K562 (cell line): ENCODE measurements around the gene TMEM174. TPM values are rescaled to one million over a fixed set of nuclear protein-coding genes. Genes with fewer than 3 reads are reported as not detected.

ENCODE experiments used
- ATAC-seq: fragments of 200-7000 bp; cut with Tn5 transposase; 3 replicates; pipeline ENCODE4 v1.9.1; 2020; ENCODE audit warnings: moderate library complexity
- BruUV-seq: library from RNA; stranded (reverse); fragments of 400-500 nt; replicated peaks from 2 replicates; lab custom pipeline; 2021; lab: Mats Ljungman, UMichigan
- CTCF ChIA-PET: fragments of 300-600 bp; formaldehyde crosslinking; extraction: SDS; loops from one replicate; lab custom pipeline; 2021; ENCODE audit warnings: low intra/inter-chr PET ratio; lab: Yijun Ruan, JAX
- POLR2A ChIA-PET: fragments of 300-600, 350-650 bp; sonication (Branson Sonifier 250); formaldehyde crosslinking; extraction: SDS; loops from one replicate; lab custom pipeline; 2021; ENCODE audit warnings: antibody characterized with exemption, inconsistent platforms; lab: Yijun Ruan, JAX
- DNase-seq, 4 experiments: peaks; one replicate each; pipeline versions ENCODE4 v3.0.0 to v3.0.0-alpha.2; 2011 to 2018; ENCODE audit warnings: low spot score in 3 of 4, mixed read lengths in 3 of 4; ENCODE audit errors: extremely low read depth in 1 of 4
- FAIRE-seq: peaks from 2 replicates; lab custom pipeline; 2011; peaks lifted over from hg19 to GRCh38; lab: Jason Lieb, UNC
- H2AFZ ChIP-seq: 2 replicates; pipeline ENCODE4 v1.6.0; 2011; ENCODE audit warnings: low read depth, low read length, control low read depth, inconsistent platforms
- H3K27ac ChIP-seq: fragments of 200-600 bp; 3 replicates; pipeline ENCODE4 v1.8.0; 2011; ENCODE audit warnings: low read depth, mild to moderate bottlenecking, control low read depth, inconsistent platforms, low read length, moderate library complexity, mixed read lengths; ENCODE audit errors: extremely low read depth
- H3K27me3 ChIP-seq, 2 experiments: fragments of 300-600 bp in 1 of 2; 2 replicates in 1 of 2; 3 replicates in 1 of 2; pipeline versions ENCODE4 v1.6.0 to v1.8.0; 2011; ENCODE audit warnings: inconsistent platforms in 2 of 2, low read length in 2 of 2, mild to moderate bottlenecking in 1 of 2, mixed read lengths in 1 of 2, moderate library complexity in 1 of 2; ENCODE audit not compliant: control insufficient read depth in 2 of 2, insufficient read depth in 2 of 2
- H3K36me3 ChIP-seq: fragments of 300-600 bp; 3 replicates; pipeline ENCODE4 v1.8.0; 2011; ENCODE audit warnings: mild to moderate bottlenecking, low read length, inconsistent platforms; ENCODE audit not compliant: control insufficient read depth, insufficient read depth
- H3K4me1 ChIP-seq, 2 experiments: fragments of 200-600 bp in 1 of 2; replicated peaks in 1 of 2; 2 replicates in 1 of 2; 3 replicates in 1 of 2; pipeline versions ENCODE4 v1.5.1 to v1.8.0; 2011; ENCODE audit warnings: inconsistent platforms in 2 of 2, low read length in 2 of 2, mild to moderate bottlenecking in 1 of 2, mixed read lengths in 1 of 2, moderate library complexity in 1 of 2; ENCODE audit not compliant: control insufficient read depth in 2 of 2, insufficient read depth in 2 of 2
- H3K4me2 ChIP-seq: 2 replicates; pipeline ENCODE4 v1.6.1; 2011; ENCODE audit warnings: low read length, control low read depth, inconsistent platforms, mixed read lengths; ENCODE audit not compliant: insufficient read depth
- H3K4me3 ChIP-seq: fragments of 200-600 bp; sonication (generic), shearing (Covaris generic); 2 replicates; pipeline ENCODE4 v1.5.1; 2016; ENCODE audit warnings: control low read depth, inconsistent platforms
- H3K79me2 ChIP-seq: fragments of 200-600 bp; 3 replicates; pipeline ENCODE4 v1.8.0; 2011; ENCODE audit warnings: low read length, inconsistent platforms; ENCODE audit not compliant: control insufficient read depth, insufficient read depth
- H3K9ac ChIP-seq, 2 experiments: 2 replicates each; pipeline versions ENCODE4 v1.6.0 to v1.6.1; 2011; ENCODE audit warnings: low read depth in 2 of 2, low read length in 2 of 2, control low read depth in 1 of 2, inconsistent platforms in 1 of 2, mild to moderate bottlenecking in 1 of 2, mixed read lengths in 1 of 2; ENCODE audit not compliant: insufficient read depth in 1 of 2
- H3K9me1 ChIP-seq: one replicate; pipeline ENCODE4 v1.6.0; 2011; ENCODE audit warnings: inconsistent platforms, mild to moderate bottlenecking, low read length, moderate library complexity; ENCODE audit not compliant: control insufficient read depth, insufficient read depth
- H3K9me3 ChIP-seq: replicated peaks from 2 replicates; pipeline ENCODE4 v1.5.1; 2011; ENCODE audit warnings: low read depth, low read length, inconsistent platforms; ENCODE audit not compliant: control insufficient read depth, insufficient read depth
- H4K20me1 ChIP-seq: replicated peaks from 2 replicates; pipeline ENCODE4 v1.6.1; 2011; ENCODE audit warnings: low read length, inconsistent platforms, mixed read lengths; ENCODE audit not compliant: control insufficient read depth, insufficient read depth
- CEBPG ChIP-seq, 3 experiments: fragments of 200-800 bp in 1 of 3; sonication (Bioruptor generic) in 1 of 3; sonication (generic) in 1 of 3; formaldehyde crosslinking in 1 of 3; IDR thresholded peaks in 2 of 3; conservative IDR thresholded peaks in 1 of 3; 2 replicates each; pipeline versions ENCODE4 v1.6.1 to v1.8.0; 2016 to 2022; ENCODE audit warnings: missing compliant biosample characterization in 2 of 3, missing genetic modification characterization in 2 of 3, mild to moderate bottlenecking in 1 of 3, missing genetic modification reagents in 1 of 3
- ELF4 ChIP-seq: fragments of 450-650 bp; formaldehyde crosslinking; IDR thresholded peaks from 2 replicates; pipeline ENCODE4 v1.4.0; 2022; ENCODE audit warnings: missing genetic modification characterization
- NFE2L1 ChIP-seq: fragments of 450-650 bp; IDR thresholded peaks from 2 replicates; pipeline ENCODE4 v1.6.1; 2016; ENCODE audit warnings: missing genetic modification characterization, low read depth, mild to moderate bottlenecking, missing compliant biosample characterization, moderate library complexity, borderline replicate concordance
- SIRT6 ChIP-seq: IDR thresholded peaks from one replicate; pipeline ENCODE4 v1.6.1; 2012; ENCODE audit warnings: low read depth, mild to moderate bottlenecking, control low read depth, inconsistent platforms, low read length, moderate library complexity
- ZFP1 ChIP-seq: fragments of 450-650 bp; formaldehyde crosslinking; IDR thresholded peaks from 2 replicates; pipeline ENCODE4 v1.4.0; 2020; ENCODE audit warnings: mild to moderate bottlenecking, mixed read lengths
- ZNF175 ChIP-seq: fragments of 200-800 bp; sonication (Bioruptor generic); IDR thresholded peaks from 2 replicates; pipeline ENCODE4 v1.6.1; 2016; ENCODE audit warnings: low read depth, mild to moderate bottlenecking, missing genetic modification characterization, missing compliant biosample characterization
- ZNF347 ChIP-seq: fragments of 450-650 bp; formaldehyde crosslinking; IDR thresholded peaks from 2 replicates; pipeline ENCODE4 v1.4.0; 2020; ENCODE audit warnings: low read depth, mild to moderate bottlenecking, moderate library complexity
- WGBS: fragments of 100-300 bp; shearing (Covaris generic); methylation state at CpG from one replicate; pipeline ENCODE4 v1.1.6; 2016; ENCODE audit warnings: low coverage, mixed read lengths; ENCODE audit not compliant: insufficient coverage; ENCODE audit errors: missing lambda C conversion rate; 5-methylcytosine and 5-hydroxymethylcytosine counted together
- in situ Hi-C: fragments of 300-500 bp; cut with MboI; formaldehyde crosslinking; loops from 4 replicates; pipeline ENCODE4 v1.15.0; 2018; ENCODE audit warnings: inconsistent platforms, mixed read lengths
- intact Hi-C: fragments of 100-400 bp; cut with micrococcal nuclease; formaldehyde crosslinking; loops from 2 replicates; pipeline ENCODE4 v1.14.2; 2022
- polyA plus RNA-seq, 8 experiments: library from polyadenylated mRNA; depleted of rRNA in 4 of 8; stranded (reverse) in 5 of 8; unstranded in 3 of 8; fragments of >200 nt; fragmentation: Nextera tagmentation in 2 of 8; fragmentation: Illumina TruSeq in 1 of 8; extraction: Ambion mirVana in 2 of 8; extraction: Trizol in 1 of 8; gene quantifications; 2 replicates each; pipeline versions ENCODE4 v1.2.1 to v1.2.3, GENCODE V29; 2011 to 2014; ENCODE audit warnings: inconsistent platforms in 1 of 8, missing spikeins in 1 of 8
- total RNA-seq, 7 experiments: library from RNA; depleted of rRNA in 6 of 7; stranded (reverse); fragments of >200 nt in 6 of 7; fragmentation: Illumina TruSeq in 2 of 7; extraction: Trizol in 2 of 7; gene quantifications; 2 replicates each; pipeline versions ENCODE4 v1.2.1 to v1.2.3, GENCODE V29; 2011 to 2021; ENCODE audit warnings: low replicate concordance in 1 of 7
- TF ChIP-seq, protein P1 (sequence below): sonication (generic); formaldehyde crosslinking; IDR thresholded peaks from 2 replicates; pipeline ENCODE4 v1.8.0; 2023; ENCODE audit warnings: mild to moderate bottlenecking, missing genetic modification reagents
- TF ChIP-seq, protein P2 (sequence below): fragments of 250-450 bp; sonication (Bioruptor Pico); IDR thresholded peaks from 2 replicates; pipeline ENCODE4 v1.8.0; 2022; ENCODE audit warnings: moderate library complexity, mild to moderate bottlenecking, inconsistent platforms

The TMEM174 gene
- total and polyA plus RNA-seq, 9 of the 15 experiments (the other 6 are each of a cell fraction or from before 2014, with no cell fraction given) = not detected

- H3K27ac ChIP-seq = no peak overlapping the region
- in situ Hi-C loops = no loop called here
- no peak for TF ChIP-seq NFE2L1 (tag)
Observed at GRCh38 chr5:73132759-73133158, 40.2 kb upstream of the TMEM174 start.

DNA sequence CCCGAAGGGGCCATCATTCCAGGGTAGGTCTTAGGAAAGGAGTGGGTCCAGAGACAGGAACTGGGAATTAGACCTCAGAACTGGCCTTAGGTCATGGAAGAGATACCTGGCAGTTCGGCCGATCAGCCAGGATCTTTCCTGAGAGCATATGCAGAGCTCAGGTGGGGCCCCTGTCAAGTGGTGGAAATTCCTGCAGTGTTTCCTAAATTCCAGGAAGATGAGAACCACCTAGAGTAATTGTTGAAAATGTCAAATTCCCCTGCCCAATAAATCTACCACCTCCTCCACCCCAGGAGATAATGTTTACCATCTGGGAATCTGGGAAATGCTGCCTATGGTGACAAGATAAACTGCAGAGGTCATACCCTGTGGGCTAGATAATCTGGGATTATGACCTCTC is 38.0 kb upstream of the TMEM174 start:
- Histone ChIP-seq H3K4me3 (no peak overlapping the region), H2AFZ (no peak overlapping the region), H3K9me3 (no peaks in the 10 kb centered on the region), H4K20me1 (no peaks in the 10 kb centered on the region), H3K27ac (no peak overlapping the region), H3K9ac (no peak overlapping the region), H3K36me3 (no peaks in the 10 kb centered on the region), H3K79me2 (no peaks in the 10 kb centered on the region), H3K4me1 (peaks cover 0 to 3% of the 10 kb centered on the region in 2 experiments; a peak in 2 of 5 replicates), H3K4me2 (no peak overlapping the region), H3K9me1 (no peaks in the 10 kb centered on the region), H3K27me3 (peaks cover 8 to 33% of the 10 kb centered on the region in 2 experiments)
- DNase-seq (no peak), ATAC-seq (no peak), FAIRE-seq (no peak)
- no TSS peak for BruUV-seq
- ChIA-PET POLR2A (interaction anchor here (0.6 kb wide), 1 partner anchor 83 kb away, joined by 3 read pairs; no protein-coding TSS in a partner anchor), CTCF (no interaction called here)
- intact Hi-C loops = loop anchor here (5.0 kb wide), 1 partner anchor 67 kb away; no protein-coding TSS in a partner anchor
- WGBS = 14% methylated on average over 3 of the region's 3 CpGs
- in situ Hi-C loops = no loop called here
- TF ChIP-seq ZFP1 (CRISPR knock-in tag) (no peak), SIRT6 (no peak), ZNF347 (CRISPR knock-in tag) (no peak), ELF4 (CRISPR knock-in tag) (no peak), CEBPG (CRISPR knock-in tag; IDR thresholded peaks at IDR 0.05) (no peak), CEBPG (tag; conservative IDR thresholded peaks at IDR 0.05 in 1 of 2, IDR thresholded peaks at IDR 0.05 in 1 of 2) (no peak), ZNF175 (CRISPR knock-in tag) (no peak)
- TF ChIP-seq, protein P1, sequence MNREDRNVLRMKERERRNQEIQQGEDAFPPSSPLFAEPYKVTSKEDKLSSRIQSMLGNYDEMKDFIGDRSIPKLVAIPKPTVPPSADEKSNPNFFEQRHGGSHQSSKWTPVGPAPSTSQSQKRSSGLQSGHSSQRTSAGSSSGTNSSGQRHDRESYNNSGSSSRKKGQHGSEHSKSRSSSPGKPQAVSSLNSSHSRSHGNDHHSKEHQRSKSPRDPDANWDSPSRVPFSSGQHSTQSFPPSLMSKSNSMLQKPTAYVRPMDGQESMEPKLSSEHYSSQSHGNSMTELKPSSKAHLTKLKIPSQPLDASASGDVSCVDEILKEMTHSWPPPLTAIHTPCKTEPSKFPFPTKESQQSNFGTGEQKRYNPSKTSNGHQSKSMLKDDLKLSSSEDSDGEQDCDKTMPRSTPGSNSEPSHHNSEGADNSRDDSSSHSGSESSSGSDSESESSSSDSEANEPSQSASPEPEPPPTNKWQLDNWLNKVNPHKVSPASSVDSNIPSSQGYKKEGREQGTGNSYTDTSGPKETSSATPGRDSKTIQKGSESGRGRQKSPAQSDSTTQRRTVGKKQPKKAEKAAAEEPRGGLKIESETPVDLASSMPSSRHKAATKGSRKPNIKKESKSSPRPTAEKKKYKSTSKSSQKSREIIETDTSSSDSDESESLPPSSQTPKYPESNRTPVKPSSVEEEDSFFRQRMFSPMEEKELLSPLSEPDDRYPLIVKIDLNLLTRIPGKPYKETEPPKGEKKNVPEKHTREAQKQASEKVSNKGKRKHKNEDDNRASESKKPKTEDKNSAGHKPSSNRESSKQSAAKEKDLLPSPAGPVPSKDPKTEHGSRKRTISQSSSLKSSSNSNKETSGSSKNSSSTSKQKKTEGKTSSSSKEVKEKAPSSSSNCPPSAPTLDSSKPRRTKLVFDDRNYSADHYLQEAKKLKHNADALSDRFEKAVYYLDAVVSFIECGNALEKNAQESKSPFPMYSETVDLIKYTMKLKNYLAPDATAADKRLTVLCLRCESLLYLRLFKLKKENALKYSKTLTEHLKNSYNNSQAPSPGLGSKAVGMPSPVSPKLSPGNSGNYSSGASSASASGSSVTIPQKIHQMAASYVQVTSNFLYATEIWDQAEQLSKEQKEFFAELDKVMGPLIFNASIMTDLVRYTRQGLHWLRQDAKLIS (CRISPR knock-in tag) = no peak
- TF ChIP-seq, protein P2, sequence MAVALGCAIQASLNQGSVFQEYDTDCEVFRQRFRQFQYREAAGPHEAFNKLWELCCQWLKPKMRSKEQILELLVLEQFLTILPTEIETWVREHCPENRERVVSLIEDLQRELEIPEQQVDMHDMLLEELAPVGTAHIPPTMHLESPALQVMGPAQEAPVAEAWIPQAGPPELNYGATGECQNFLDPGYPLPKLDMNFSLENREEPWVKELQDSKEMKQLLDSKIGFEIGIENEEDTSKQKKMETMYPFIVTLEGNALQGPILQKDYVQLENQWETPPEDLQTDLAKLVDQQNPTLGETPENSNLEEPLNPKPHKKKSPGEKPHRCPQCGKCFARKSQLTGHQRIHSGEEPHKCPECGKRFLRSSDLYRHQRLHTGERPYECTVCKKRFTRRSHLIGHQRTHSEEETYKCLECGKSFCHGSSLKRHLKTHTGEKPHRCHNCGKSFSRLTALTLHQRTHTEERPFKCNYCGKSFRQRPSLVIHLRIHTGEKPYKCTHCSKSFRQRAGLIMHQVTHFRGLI (CRISPR knock-in tag) = no peak

More at GRCh38 chr5:73132759-73133158, 40.2 kb upstream of the TMEM174 start:
- Histone ChIP-seq H3K36me3 (no peaks in the 10 kb centered on the region), H3K9me3 (no peaks in the 10 kb centered on the region), H2AFZ (no peak overlapping the region), H4K20me1 (no peaks in the 10 kb centered on the region), H3K4me1 (peaks cover 0 to 3% of the 10 kb centered on the region in 2 experiments; a peak in 2 of 5 replicates), H3K4me3 (no peak overlapping the region), H3K4me2 (no peak overlapping the region), H3K27me3 (peaks cover 8 to 33% of the 10 kb centered on the region in 2 experiments), H3K79me2 (no peaks in the 10 kb centered on the region), H3K9ac (no peak overlapping the region), H3K9me1 (no peaks in the 10 kb centered on the region)
- FAIRE-seq (no peak), ATAC-seq (no peak), DNase-seq (no peak)
- ChIA-PET CTCF (no interaction called here), POLR2A (no interaction called here)
- 0% methylated on average over 2 of the region's 2 CpGs for WGBS
- no TSS peak for BruUV-seq
- intact Hi-C loops = no loop called here
